T-cell (primary cell): ENCODE data around the gene ZFPM1. TPM values are rescaled to one million over a fixed set of nuclear protein-coding genes. Genes with fewer than 3 reads are reported as not detected.
A peak's percentile ranks its signal among the peaks of the same experiment; 100 is the strongest.

ENCODE experiments used
- ATAC-seq, 4 experiments: fragments of 200-7000 bp in 3 of 4; fragments of 150-1000 bp in 1 of 4; cut with Tn5 transposase; replicated peaks in 1 of 4; 1 replicate in 3 of 4; 2 replicates in 1 of 4; pipeline ENCODE4 v1.10.0; 2021; ENCODE audit warnings: moderate library complexity in 3 of 4, mild to moderate bottlenecking in 2 of 4, moderate number of reproducible peaks in 1 of 4
- CTCF ChIA-PET, 2 donors: fragments of 300-600 bp; sonication (Branson Sonifier 250); formaldehyde crosslinking; loops; one replicate each; lab custom pipeline; 2022; ENCODE audit warnings: antibody characterized with exemption in 2 of 2; lab: Charles Lee
- POLR2A ChIA-PET, 2 donors: fragments of 300-600 bp; sonication (Branson Sonifier 250); formaldehyde crosslinking; loops; one replicate each; lab custom pipeline; 2022; ENCODE audit warnings: antibody characterized with exemption in 2 of 2; lab: Charles Lee
- DNase-seq, 35 experiments: peaks; one replicate each; pipeline versions ENCODE4 v3.0.0 to v3.0.0-alpha.2; 2013 to 2023
- H3K27ac ChIP-seq: one replicate; pipeline ENCODE4 v1.5.1; 2013; ENCODE audit warnings: low read length
- H3K27me3 ChIP-seq, 2 experiments: replicated peaks in 1 of 2; 1 replicate in 1 of 2; 2 replicates in 1 of 2; pipeline versions ENCODE4 v1.6.1 to v1.7.0; 2013; ENCODE audit warnings: low read length in 1 of 2, mixed read lengths in 1 of 2; ENCODE audit not compliant: control insufficient read depth in 2 of 2, insufficient read depth in 2 of 2; ENCODE audit errors: extremely low read depth in 1 of 2
- H3K36me3 ChIP-seq, 2 donors: 1 replicate in 1 of 2; 2 replicates in 1 of 2; pipeline versions ENCODE4 v1.6.1 to v1.7.0; 2013; ENCODE audit warnings: low read length in 1 of 2; ENCODE audit not compliant: control insufficient read depth in 2 of 2, insufficient read depth in 1 of 2; ENCODE audit errors: extremely low read depth in 1 of 2
- H3K4me1 ChIP-seq, 2 experiments: 1 replicate in 1 of 2; 2 replicates in 1 of 2; pipeline versions ENCODE4 v1.6.1 to v1.7.0; 2013; ENCODE audit warnings: low read length in 2 of 2, mixed read lengths in 1 of 2; ENCODE audit not compliant: insufficient read depth in 2 of 2, control insufficient read depth in 1 of 2; ENCODE audit errors: extremely low read depth in 1 of 2
- H3K4me3 ChIP-seq, 2 donors: 1 replicate in 1 of 2; 2 replicates in 1 of 2; pipeline versions ENCODE4 v1.5.1 to v1.7.0; 2013; ENCODE audit warnings: mild to moderate bottlenecking in 2 of 2, low read length in 1 of 2, moderate library complexity in 1 of 2; ENCODE audit not compliant: control insufficient read depth in 1 of 2; ENCODE audit errors: extremely low read depth in 1 of 2
- H3K9me3 ChIP-seq: 2 replicates; pipeline ENCODE4 v1.7.0; 2013
- H3K27ac Mint-ChIP-seq, 2 donors: one replicate each; pipeline ENCODE4 v1.8.0; 2020 to 2021; ENCODE audit warnings: mild to moderate bottlenecking in 2 of 2, mixed read lengths in 2 of 2
- H3K27me3 Mint-ChIP-seq, 2 donors: one replicate each; pipeline ENCODE4 v1.8.0; 2021 to 2022; ENCODE audit warnings: mixed read lengths in 2 of 2
- H3K36me3 Mint-ChIP-seq: one replicate; pipeline ENCODE4 v1.8.0; 2021; ENCODE audit warnings: mixed read lengths
- H3K4me1 Mint-ChIP-seq, 3 donors: one replicate each; pipeline ENCODE4 v1.8.0; 2020 to 2022; ENCODE audit warnings: mixed read lengths in 3 of 3, mild to moderate bottlenecking in 1 of 3
- H3K4me3 Mint-ChIP-seq, 3 donors: one replicate each; pipeline ENCODE4 v1.8.0; 2020 to 2022; ENCODE audit warnings: mild to moderate bottlenecking in 3 of 3, mixed read lengths in 3 of 3, moderate library complexity in 3 of 3
- H3K9me3 Mint-ChIP-seq, 3 donors: one replicate each; pipeline ENCODE4 v1.8.0; 2020 to 2022; ENCODE audit warnings: mixed read lengths in 3 of 3
- WGBS: methylation state at CpG from one replicate; pipeline ENCODE4 v1.1.5; 2013; ENCODE audit warnings: missing lambda C conversion rate; ENCODE audit not compliant: insufficient coverage; 5-methylcytosine and 5-hydroxymethylcytosine counted together
- total RNA-seq, 35 experiments: library from RNA in 6 of 35; stranded (reverse) in 6 of 35; fragments of 120-200 nt in 1 of 35; gene quantifications; one replicate each; pipeline versions ENCODE4 v1.2.1 to v1.2.4 and lab custom pipeline; 2013 to 2026

ZFPM1 gene
- total RNA-seq, 5 donors from 2014 or later (not counting 1 experiment from before 2014, with no cell fraction given) = 19.6 to 38.4 (median 33.1) TPM

DNA sequence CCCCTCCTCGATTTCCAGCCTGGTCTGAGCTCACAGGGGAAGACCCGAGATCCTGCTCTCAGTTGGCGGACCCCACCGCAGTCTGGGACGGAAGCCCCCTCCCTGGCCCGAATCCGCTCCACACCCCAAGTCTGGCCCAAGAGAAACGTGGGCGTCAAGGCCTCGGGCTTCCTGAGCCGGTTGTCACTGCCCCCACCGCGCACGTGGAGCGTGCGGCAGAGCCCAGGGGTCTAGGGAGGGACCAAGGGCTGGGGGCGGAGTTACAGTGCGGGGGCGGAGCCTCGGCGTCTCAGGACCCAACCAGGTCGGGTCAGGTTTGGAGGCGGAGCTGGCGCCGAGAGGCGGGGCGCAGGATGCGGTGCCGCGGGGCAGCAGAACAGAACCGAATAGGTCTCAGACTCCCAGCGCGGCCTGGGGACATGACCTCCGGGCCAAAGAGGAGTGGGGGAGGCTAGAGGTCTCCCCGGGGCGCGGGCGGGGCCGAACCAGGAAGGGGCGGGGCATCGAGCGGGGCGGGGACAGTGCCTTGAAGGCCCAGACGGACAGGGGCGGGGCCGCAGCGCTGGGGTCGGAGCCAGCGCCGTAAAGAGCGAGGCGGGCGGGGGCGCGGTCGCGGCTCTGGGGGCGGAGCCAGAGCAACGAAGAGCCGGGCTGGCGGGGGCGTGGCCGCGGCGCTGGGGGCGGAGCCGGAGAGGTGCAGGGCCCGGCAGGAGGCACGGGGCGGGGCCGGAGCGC is 431 bp upstream of the ZFPM1 start:
- Histone ChIP-seq H3K27ac (peak overlapping the region; percentile 60), H3K36me3 (no peaks in the 10 kb centered on the region), H3K4me3 (peak overlapping the region in 1 of 2 donors; percentile 66), H3K27me3 (no peaks in the 10 kb centered on the region), H3K9me3 (no peaks in the 10 kb centered on the region), H3K4me1 (peaks cover 8 to 45% of the 10 kb centered on the region in 2 experiments)
- POLR2A ChIA-PET = no interaction called here
- Mint-ChIP-seq H3K36me3 (no peaks in the 10 kb centered on the region), H3K9me3 (no peaks in the 10 kb centered on the region), H3K27ac (peak overlapping the region; percentile 69 to 78), H3K4me1 (peaks cover 28 to 30% (median 29%) of the 10 kb centered on the region in 3 donors), H3K27me3 (no peaks in the 10 kb centered on the region), H3K4me3 (peak overlapping the region; percentile 79 to 89 (median 82))
- WGBS = under 1% methylated on average over 62 of the region's 72 CpGs
- ATAC-seq (peak; percentile 73 to 85 (median 76)), DNase-seq (peak; percentile 91 to 100 (median 98))
- CTCF ChIA-PET = no interaction called here

DNA sequence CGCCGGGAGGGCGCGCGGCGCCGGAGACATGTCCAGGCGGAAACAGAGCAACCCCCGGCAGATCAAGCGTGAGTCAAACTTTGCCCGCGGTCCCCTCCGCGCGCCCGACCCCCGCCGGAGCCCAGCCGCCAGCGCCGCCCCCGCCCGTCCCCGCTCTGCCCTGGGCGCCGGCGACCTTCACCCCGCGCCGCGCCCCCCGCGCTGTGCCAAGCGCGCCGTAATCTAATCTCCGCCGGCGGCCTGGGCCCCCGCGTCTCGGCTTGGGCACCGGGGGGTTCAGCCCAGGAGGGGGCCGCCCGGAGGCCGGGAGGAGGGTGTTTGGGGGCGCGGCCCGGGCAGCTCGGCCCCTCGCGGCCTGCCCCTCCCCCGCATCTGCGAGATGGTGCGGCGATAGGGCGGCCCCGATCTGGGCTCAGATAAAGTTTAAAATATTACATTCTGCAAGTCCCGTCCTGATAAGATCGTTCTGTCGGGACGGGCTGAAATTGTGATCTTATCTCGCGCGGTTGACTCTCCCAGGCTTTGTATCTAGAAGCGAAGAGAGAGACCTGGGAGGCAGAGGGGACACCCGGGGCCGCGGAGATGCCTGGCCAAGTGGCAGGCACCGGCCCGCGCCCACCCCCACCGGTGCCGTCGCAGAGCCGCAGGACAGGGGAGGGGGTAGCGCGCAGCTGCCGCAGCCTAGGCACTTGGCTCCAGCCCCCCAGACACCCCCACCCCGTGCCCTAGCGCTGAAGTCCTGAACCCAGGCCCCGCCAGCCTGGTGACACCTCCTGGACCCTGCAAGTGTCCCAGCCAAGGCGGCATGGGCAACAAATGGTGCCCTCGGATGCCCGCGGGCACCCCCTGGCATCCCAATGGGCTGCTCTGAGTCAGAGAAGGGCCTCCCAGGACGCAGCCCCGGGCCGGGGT is 787 bp downstream of the ZFPM1 start:
- ATAC-seq (no peak), DNase-seq (peak in 2 of 35 experiments; percentile 27 to 48)
- ChIA-PET POLR2A (no interaction called here), CTCF (no interaction called here)
- WGBS = under 1% methylated on average over 87 of the region's 89 CpGs
- no peaks in the 10 kb centered on the region for H3K27me3 ChIP-seq
- peak overlapping the region; percentile 72 to 94 for H3K4me3 ChIP-seq
- H3K36me3 ChIP-seq = no peaks in the 10 kb centered on the region
- Mint-ChIP-seq H3K36me3 (no peaks in the 10 kb centered on the region), H3K27ac (no peak overlapping the region), H3K4me3 (peak overlapping the region; percentile 82 to 90 (median 89)), H3K4me1 (peaks cover 31 to 38% (median 33%) of the 10 kb centered on the region in 3 donors), H3K27me3 (no peaks in the 10 kb centered on the region), H3K9me3 (no peaks in the 10 kb centered on the region)
- H3K4me1 ChIP-seq = peaks cover 10 to 57% of the 10 kb centered on the region in 2 experiments
- H3K9me3 ChIP-seq = no peaks in the 10 kb centered on the region
- H3K27ac ChIP-seq = peak overlapping the region; percentile 79

DNA sequence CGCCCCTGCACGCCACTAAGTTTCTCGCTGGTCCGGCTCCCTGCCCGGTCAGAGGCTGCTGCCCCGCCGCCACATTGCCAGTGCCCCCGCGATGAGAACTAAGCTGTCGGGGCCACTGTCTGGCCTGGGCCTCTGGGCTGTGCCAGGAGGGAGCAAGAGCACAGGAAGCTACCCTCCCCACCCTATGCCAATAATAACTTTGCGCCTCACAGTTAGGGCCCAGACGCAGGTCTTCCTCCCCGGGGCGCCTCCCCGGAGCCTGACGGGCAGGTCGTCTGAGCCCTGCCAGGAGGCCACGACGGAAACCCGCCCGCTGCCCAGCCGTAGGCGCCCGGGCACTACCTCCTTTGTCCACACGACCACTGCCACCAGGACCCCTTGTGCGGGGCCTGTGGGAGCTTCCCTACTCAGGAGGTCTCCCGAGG is 1.5 kb downstream of the ZFPM1 start:
- peaks cover 38 to 43% (median 38%) of the 10 kb centered on the region in 3 donors for H3K4me1 Mint-ChIP-seq
- ATAC-seq = peak in 2 of 4 experiments; percentile 4 to 6

DNA sequence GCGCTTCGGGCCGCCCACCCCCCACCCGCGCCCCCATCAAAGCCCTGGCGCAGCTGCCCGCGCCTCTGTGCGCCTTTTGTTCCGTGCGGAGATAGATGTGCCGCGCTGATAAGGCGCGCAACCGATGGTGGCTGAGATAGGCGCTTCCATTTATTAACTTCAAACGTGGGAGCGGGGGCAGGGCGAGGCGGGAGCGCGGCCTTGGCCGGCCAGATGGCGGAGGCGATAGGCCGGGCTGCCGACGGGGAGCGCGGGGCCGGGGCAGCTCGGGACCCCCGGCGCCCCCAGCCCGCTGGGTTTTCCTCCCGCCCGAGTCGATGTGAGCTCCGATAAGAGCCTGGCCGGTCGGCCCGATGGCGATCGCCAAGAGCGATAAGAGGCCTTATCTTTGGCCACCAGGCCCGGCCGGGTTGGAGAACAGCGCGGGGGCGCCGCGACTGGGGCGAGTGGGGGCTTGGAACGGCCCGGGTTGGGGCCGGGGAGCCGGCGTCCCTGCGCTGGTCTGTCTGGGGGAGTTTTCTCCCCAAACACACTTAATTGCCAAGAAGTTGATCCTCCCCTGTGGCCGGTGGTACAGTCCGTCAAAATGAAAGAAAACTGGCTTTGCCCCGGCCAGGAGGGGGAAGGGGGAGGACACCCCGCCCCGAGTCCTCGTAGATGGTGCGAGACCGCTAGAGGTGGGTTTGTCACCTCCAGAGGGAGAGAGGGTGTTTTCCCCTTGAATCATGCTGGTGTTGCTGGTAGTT is 2.7 kb downstream of the ZFPM1 start:
- Histone ChIP-seq H3K4me3 (peak overlapping the region; percentile 72 to 75), H3K4me1 (peaks cover 14 to 76% of the 10 kb centered on the region in 2 experiments), H3K27ac (peak overlapping the region; percentile 88), H3K9me3 (no peaks in the 10 kb centered on the region), H3K27me3 (no peaks in the 10 kb centered on the region), H3K36me3 (no peaks in the 10 kb centered on the region)
- ChIA-PET POLR2A (no interaction called here), CTCF (no interaction called here)
- peak in 34 of 35 experiments; percentile 51 to 89 (median 68) for DNase-seq
- Mint-ChIP-seq H3K27ac (peak overlapping the region; percentile 85 to 92), H3K4me1 (peaks cover 42 to 53% (median 47%) of the 10 kb centered on the region in 3 donors), H3K27me3 (no peaks in the 10 kb centered on the region), H3K9me3 (no peaks in the 10 kb centered on the region), H3K4me3 (peak overlapping the region; percentile 81 to 89 (median 82)), H3K36me3 (no peaks in the 10 kb centered on the region)
- ATAC-seq = peak in 2 of 4 experiments; percentile 6 to 19
- 1% methylated on average over 54 of the region's 68 CpGs for WGBS

More for the DNA sequence above, 1.5 kb downstream of the ZFPM1 start:
- Histone ChIP-seq H3K4me3 (peak overlapping the region; percentile 72 to 94), H3K4me1 (peaks cover 14 to 64% of the 10 kb centered on the region in 2 experiments), H3K27ac (peak overlapping the region; percentile 79), H3K36me3 (no peaks in the 10 kb centered on the region), H3K27me3 (no peaks in the 10 kb centered on the region), H3K9me3 (no peaks in the 10 kb centered on the region)
- Mint-ChIP-seq H3K36me3 (no peaks in the 10 kb centered on the region), H3K27ac (peak overlapping the region; percentile 80 to 90), H3K4me3 (peak overlapping the region; percentile 82 to 90 (median 89)), H3K27me3 (no peaks in the 10 kb centered on the region), H3K9me3 (no peaks in the 10 kb centered on the region)
- DNase-seq = peak in 18 of 35 experiments; percentile 28 to 60 (median 44)
- WGBS = 2% methylated on average over 26 of the region's 27 CpGs
- ChIA-PET CTCF (no interaction called here), POLR2A (no interaction called here)

DNA sequence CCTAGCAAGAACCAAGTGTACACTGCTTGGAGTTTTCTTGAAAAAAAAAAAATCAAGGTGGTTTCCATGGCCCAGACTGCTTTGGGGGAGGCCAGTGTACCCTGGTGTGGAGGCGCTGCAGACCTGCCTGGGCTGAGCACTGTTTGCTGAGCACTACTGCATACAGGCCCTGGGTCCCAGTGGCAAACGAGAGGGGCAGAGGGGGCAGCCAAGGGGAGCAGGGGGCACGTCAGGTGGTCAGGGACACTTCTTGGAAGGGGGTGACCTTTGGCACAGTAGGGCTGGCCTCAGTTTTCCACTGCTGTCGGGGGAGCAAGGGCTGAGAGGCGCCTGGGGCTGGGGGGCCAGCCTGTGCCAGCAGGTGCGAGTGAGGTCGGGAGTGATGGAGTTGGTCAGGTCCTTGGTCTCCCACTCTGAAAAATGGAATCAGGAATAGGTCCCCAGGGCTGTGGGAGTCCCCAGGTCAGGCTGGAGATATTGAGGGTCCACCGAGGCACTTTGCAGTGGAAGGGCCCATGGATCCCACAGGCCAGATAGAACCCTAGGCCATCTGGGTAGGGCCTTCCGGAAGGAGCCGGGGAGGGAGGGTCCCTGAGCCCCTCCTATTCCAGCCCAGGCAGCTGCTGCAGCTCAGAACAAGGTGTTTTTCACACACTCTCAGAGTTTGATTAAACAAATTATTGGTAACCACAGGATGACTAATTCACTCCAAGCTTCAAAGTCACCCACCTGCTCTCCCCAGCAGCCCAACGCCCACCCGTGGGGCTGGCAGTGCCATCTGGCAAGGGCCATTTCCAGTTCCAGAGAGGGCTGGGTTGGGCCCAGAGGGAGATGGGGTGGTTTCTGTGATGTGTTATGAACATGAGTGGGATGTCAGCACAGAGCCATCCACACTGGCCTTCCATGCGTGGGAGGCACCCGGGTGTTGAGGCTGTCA is 3.5 kb downstream of the ZFPM1 start:
- Histone ChIP-seq H3K4me3 (peak overlapping the region; percentile 72 to 75), H3K27ac (peak overlapping the region; percentile 88), H3K4me1 (peaks cover 16 to 81% of the 10 kb centered on the region in 2 experiments), H3K27me3 (no peaks in the 10 kb centered on the region), H3K36me3 (no peaks in the 10 kb centered on the region), H3K9me3 (no peaks in the 10 kb centered on the region)
- H3K36me3 Mint-ChIP-seq = no peaks in the 10 kb centered on the region
- H3K4me3 Mint-ChIP-seq = peak overlapping the region; percentile 81 to 89 (median 82)
- H3K4me1 Mint-ChIP-seq = peaks cover 45 to 53% (median 50%) of the 10 kb centered on the region in 3 donors
- 38% methylated on average over 9 of the region's 14 CpGs for WGBS
- no peaks in the 10 kb centered on the region for H3K27me3 Mint-ChIP-seq
- no peaks in the 10 kb centered on the region for H3K9me3 Mint-ChIP-seq
- H3K27ac Mint-ChIP-seq = peak overlapping the region; percentile 85 to 92
- ChIA-PET CTCF (no interaction called here), POLR2A (no interaction called here)
- DNase-seq = peak in 14 of 35 experiments; percentile 12 to 63 (median 36)
- ATAC-seq = no peak
